IMR-90 (cell line): ENCODE data around the gene ERMARD. TPM values are rescaled to one million over a fixed set of nuclear protein-coding genes. Genes with fewer than 3 reads are reported as not detected.
A peak's percentile ranks its signal among the peaks of the same experiment; 100 is the strongest.

Experiments used
- ATAC-seq: fragments of 200-7000 bp; cut with Tn5 transposase; 2 replicates; pipeline ENCODE4 v1.9.1; 2020; ENCODE audit warnings: low read depth, mild to moderate bottlenecking, moderate library complexity
- BruUV-seq: library from RNA; stranded (reverse); fragments of 400-500 nt; replicated peaks from 2 replicates; lab custom pipeline; 2021; lab: Mats Ljungman, UMichigan
- CTCF ChIA-PET: fragments of 300-600 bp; formaldehyde crosslinking; extraction: SDS; loops from one replicate; lab custom pipeline; 2021; ENCODE audit warnings: antibody characterized with exemption; lab: Yijun Ruan, JAX
- POLR2A ChIA-PET: fragments of 300-600 bp; sonication (Branson Sonifier 250); formaldehyde crosslinking; loops from one replicate; lab custom pipeline; 2022; ENCODE audit warnings: antibody characterized with exemption; ENCODE audit not compliant: unreplicated experiment; lab: Charles Lee
- DNase-seq: peaks from one replicate; pipeline ENCODE4 v3.0.0; 2013
- H2AFZ ChIP-seq: replicated peaks from 2 replicates; pipeline ENCODE3; 2013; ENCODE audit warnings: low read length, mild to moderate bottlenecking; ENCODE audit not compliant: poor library complexity
- H2AK5ac ChIP-seq: 2 replicates; pipeline ENCODE4 v1.6.1; 2013; ENCODE audit warnings: low read depth, low read length, inconsistent platforms
- H2AK9ac ChIP-seq: replicated peaks from 2 replicates; pipeline ENCODE3; 2013; ENCODE audit warnings: mild to moderate bottlenecking, low read depth, low read length, moderate library complexity; ENCODE audit not compliant: poor library complexity
- H2BK120ac ChIP-seq: 2 replicates; pipeline ENCODE4 v1.6.1; 2013; ENCODE audit warnings: low read depth, low read length, inconsistent platforms
- H2BK15ac ChIP-seq: 3 replicates; pipeline ENCODE4 v1.6.1; 2013; ENCODE audit warnings: low read depth, low read length, inconsistent platforms
- H2BK20ac ChIP-seq: 2 replicates; pipeline ENCODE4 v1.6.1; 2013; ENCODE audit warnings: low read depth, mild to moderate bottlenecking, inconsistent platforms, low read length, moderate library complexity
- H2BK5ac ChIP-seq: 2 replicates; pipeline ENCODE4 v1.6.1; 2013; ENCODE audit warnings: mild to moderate bottlenecking, low read depth, low read length, inconsistent platforms; ENCODE audit not compliant: poor library complexity, severe bottlenecking
- H3K14ac ChIP-seq: replicated peaks from 2 replicates; pipeline ENCODE4 v1.6.1; 2013; ENCODE audit warnings: low read depth, low read length, inconsistent platforms
- H3K18ac ChIP-seq: 2 replicates; pipeline ENCODE4 v1.6.1; 2013; ENCODE audit warnings: low read depth, low read length, control low read depth
- H3K23ac ChIP-seq: 2 replicates; pipeline ENCODE4 v1.6.1; 2013; ENCODE audit warnings: low read depth, low read length, inconsistent platforms
- H3K27ac ChIP-seq: 2 replicates; pipeline ENCODE4 v1.5.1; 2013; ENCODE audit warnings: mild to moderate bottlenecking, control low read depth, low read length; ENCODE audit not compliant: insufficient read depth
- H3K27me3 ChIP-seq: 2 replicates; pipeline ENCODE4 v1.6.1; 2013; ENCODE audit warnings: low read length; ENCODE audit not compliant: control insufficient read depth, insufficient read depth
- H3K36me3 ChIP-seq: 2 replicates; pipeline ENCODE4 v1.6.1; 2013; ENCODE audit warnings: low read length, mixed read lengths; ENCODE audit not compliant: control insufficient read depth, insufficient read depth
- H3K4ac ChIP-seq: 2 replicates; pipeline ENCODE4 v1.6.1; 2013; ENCODE audit warnings: low read depth, low read length, inconsistent platforms
- H3K4me1 ChIP-seq: 2 replicates; pipeline ENCODE4 v1.6.1; 2013; ENCODE audit warnings: low read length, mixed read lengths; ENCODE audit not compliant: control insufficient read depth, insufficient read depth
- H3K4me2 ChIP-seq: 2 replicates; pipeline ENCODE4 v1.6.1; 2013; ENCODE audit warnings: low read depth, mild to moderate bottlenecking, control low read depth, low read length, moderate library complexity
- H3K4me3 ChIP-seq: 2 replicates; pipeline ENCODE4 v1.5.1; 2013; ENCODE audit warnings: low read depth, mild to moderate bottlenecking, control low read depth, low read length, moderate library complexity; ENCODE audit not compliant: insufficient read depth
- H3K56ac ChIP-seq: 2 replicates; pipeline ENCODE4 v1.6.1; 2013; ENCODE audit warnings: low read length, inconsistent platforms; ENCODE audit not compliant: insufficient read depth; ENCODE audit errors: extremely low read depth
- H3K79me1 ChIP-seq, 2 experiments: 2 replicates each; pipeline ENCODE4 v1.6.1; 2013; ENCODE audit warnings: low read length in 2 of 2, inconsistent platforms in 1 of 2, low read depth in 1 of 2
- H3K9ac ChIP-seq: 2 replicates; pipeline ENCODE4 v1.6.1; 2013; ENCODE audit warnings: low read depth, low read length, control low read depth
- H3K9me1 ChIP-seq: 2 replicates; pipeline ENCODE4 v1.6.1; 2013; ENCODE audit warnings: low read length, inconsistent platforms; ENCODE audit not compliant: insufficient read depth
- H3K9me3 ChIP-seq: 2 replicates; pipeline ENCODE4 v1.6.1; 2013; ENCODE audit warnings: low read length; ENCODE audit not compliant: control insufficient read depth, insufficient read depth
- H4K20me1 ChIP-seq: 2 replicates; pipeline ENCODE4 v1.6.1; 2013; ENCODE audit warnings: low read length, inconsistent platforms; ENCODE audit not compliant: insufficient read depth
- H4K5ac ChIP-seq: 2 replicates; pipeline ENCODE4 v1.6.1; 2013; ENCODE audit warnings: mild to moderate bottlenecking, low read depth, low read length, control low read depth
- H4K8ac ChIP-seq, 2 experiments: 2 replicates each; pipeline ENCODE4 v1.6.1; 2013; ENCODE audit warnings: low read depth in 2 of 2, low read length in 2 of 2, control low read depth in 1 of 2, inconsistent platforms in 1 of 2
- H4K91ac ChIP-seq: 2 replicates; pipeline ENCODE4 v1.6.1; 2013; ENCODE audit warnings: low read depth, low read length, inconsistent platforms; ENCODE audit not compliant: insufficient read depth
- BHLHE40 ChIP-seq: fragments of 150-350 bp; IDR thresholded peaks from 2 replicates; pipeline ENCODE4 v1.6.1; 2016; ENCODE audit warnings: mild to moderate bottlenecking, low read depth, low read length
- CEBPB ChIP-seq: IDR thresholded peaks from 2 replicates; pipeline ENCODE4 v1.6.1; 2012; ENCODE audit warnings: low read depth, low read length, improper control_type of control experiment
- CHD1 ChIP-seq: IDR thresholded peaks from 2 replicates; pipeline ENCODE4 v1.6.1; 2012; ENCODE audit warnings: low read depth, low read length, improper control_type of control experiment
- FOS ChIP-seq: fragments of 150-350 bp; IDR thresholded peaks from 2 replicates; pipeline ENCODE4 v1.6.1; 2016; ENCODE audit warnings: low read depth, low read length
- MAZ ChIP-seq: IDR thresholded peaks from 2 replicates; pipeline ENCODE4 v1.6.1; 2012; ENCODE audit warnings: low read depth, mild to moderate bottlenecking, low read length, improper control_type of control experiment, moderate library complexity, borderline replicate concordance
- MXI1 ChIP-seq: IDR thresholded peaks from 2 replicates; pipeline ENCODE4 v1.6.1; 2012; ENCODE audit warnings: low read depth, mild to moderate bottlenecking, low read length, moderate library complexity, borderline replicate concordance
- NFE2L2 ChIP-seq: fragments of 150-350 bp; IDR thresholded peaks from 2 replicates; pipeline ENCODE4 v1.6.1; 2016; ENCODE audit warnings: low read depth, mild to moderate bottlenecking, low read length
- POLR2A ChIP-seq: IDR thresholded peaks from 2 replicates; pipeline ENCODE4 v1.6.1; 2012; ENCODE audit warnings: mild to moderate bottlenecking, low read depth, low read length
- RAD21 ChIP-seq: IDR thresholded peaks from 2 replicates; pipeline ENCODE4 v1.6.1; 2012; ENCODE audit warnings: low read length, improper control_type of control experiment
- RCOR1 ChIP-seq: IDR thresholded peaks from 2 replicates; pipeline ENCODE4 v1.6.1; 2012; ENCODE audit warnings: mild to moderate bottlenecking, low read length, improper control_type of control experiment; ENCODE audit not compliant: insufficient replicate concordance
- RFX5 ChIP-seq: IDR thresholded peaks from 2 replicates; pipeline ENCODE4 v1.8.0; 2012; ENCODE audit warnings: low read depth, mild to moderate bottlenecking, low read length, moderate library complexity
- SMC3 ChIP-seq: fragments of 150-350 bp; IDR thresholded peaks from 2 replicates; pipeline ENCODE4 v1.6.1; 2016; ENCODE audit warnings: low read depth, mild to moderate bottlenecking, antibody characterized with exemption, low read length, moderate library complexity
- WGBS, 2 experiments: methylation state at CpG; one replicate each; pipeline versions ENCODE4 v1.1.5 to v1.1.7; 2013; ENCODE audit warnings: missing lambda C conversion rate in 2 of 2; ENCODE audit not compliant: insufficient read length in 1 of 2; ENCODE audit errors: extremely low coverage in 2 of 2; 5-methylcytosine and 5-hydroxymethylcytosine counted together
- dilution Hi-C: fragments of 300-500 bp; cut with HindIII; formaldehyde crosslinking; loops from one replicate; pipeline ENCODE4 v1.14.3; 2018; ENCODE audit warnings: low sequenced_read_pairs; ENCODE audit not compliant: unreplicated experiment
- in situ Hi-C: fragments of 300-500 bp; cut with MboI; formaldehyde crosslinking; loops from 3 replicates; pipeline ENCODE4 v1.14.3; 2019; ENCODE audit warnings: low sequenced_read_pairs, inconsistent platforms, mixed read lengths
- intact Hi-C: fragments of 100-400 bp; cut with micrococcal nuclease; formaldehyde crosslinking; loops from 2 replicates; pipeline ENCODE4 v1.10.0; 2022
- polyA plus RNA-seq, 3 experiments: library from polyadenylated mRNA; depleted of rRNA; stranded (reverse); fragments of >200 nt; gene quantifications; 2 replicates each; pipeline ENCODE4 v1.2.3, GENCODE V29; 2012; ENCODE audit warnings: low replicate concordance in 1 of 3
- total RNA-seq: library from RNA; depleted of rRNA; stranded (reverse); fragments of >200 nt; gene quantifications from 2 replicates; pipeline ENCODE4 v1.2.3, GENCODE V29; 2012
- TF ChIP-seq, protein P1 (sequence below): fragments of 150-350 bp; IDR thresholded peaks from 2 replicates; pipeline ENCODE4 v1.6.1; 2016; ENCODE audit warnings: low read depth, mild to moderate bottlenecking, low read length, moderate library complexity, borderline replicate concordance
- TF ChIP-seq, protein P2 (sequence below): fragments of 150-350 bp; IDR thresholded peaks from 2 replicates; pipeline ENCODE4 v1.6.1; 2017; ENCODE audit warnings: mild to moderate bottlenecking, antibody characterized with exemption, low read length, low read depth
- TF ChIP-seq, protein P3 (sequence below): conservative IDR thresholded peaks from 2 replicates; pipeline ENCODE4 v1.5.1; 2012; ENCODE audit warnings: mild to moderate bottlenecking, low read depth, low read length, improper control_type of control experiment

Gene ERMARD
- total and polyA plus RNA-seq, 2 of the 4 experiments (the other 2 are of a cell fraction), result 15.1 to 25.4 TPM

DNA sequence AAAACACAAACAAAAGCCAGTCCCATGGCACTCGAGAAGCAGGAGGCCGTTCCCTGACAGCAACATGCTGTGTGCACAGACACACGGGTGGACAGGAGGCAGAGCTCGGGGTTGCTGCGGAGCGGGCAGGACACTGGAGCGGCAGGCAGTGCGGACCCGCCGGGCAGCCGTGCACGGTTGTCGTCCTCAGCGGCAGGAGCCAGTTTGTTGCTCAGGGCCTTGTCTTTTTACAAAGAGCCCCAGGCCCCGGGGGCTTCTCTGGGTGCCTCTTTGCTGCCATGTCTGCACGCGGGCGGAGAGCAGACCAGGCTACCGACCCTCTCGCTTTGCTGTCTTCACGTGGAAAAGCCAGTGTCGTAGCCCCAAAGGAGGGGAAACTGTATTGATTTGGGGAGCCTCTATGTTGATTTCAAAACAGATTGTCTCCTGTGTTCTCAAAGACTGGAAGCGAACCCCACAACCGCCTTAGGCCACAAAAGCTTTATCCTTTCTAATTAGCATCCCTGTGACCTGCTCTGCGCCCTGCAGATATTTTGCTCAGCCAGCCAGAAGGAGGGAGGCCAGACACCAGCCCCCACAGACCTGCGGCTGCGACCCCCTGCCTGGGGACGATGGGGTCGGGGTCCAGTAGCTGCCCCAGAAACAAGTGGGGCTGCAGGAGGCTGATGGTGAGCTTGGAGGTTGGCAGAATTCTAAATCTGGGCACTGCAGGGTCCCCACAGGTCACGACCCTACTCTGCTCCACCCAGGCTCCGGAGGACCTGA, 50.2 kb downstream of the ERMARD start:
- peaks cover 10% of the 10 kb centered on the region; the same call in 1 of the 2 replicates for H3K4me1 ChIP-seq
- H3K36me3 ChIP-seq, result no peaks in the 10 kb centered on the region
- no peak overlapping the region for H2BK5ac ChIP-seq
- H3K27ac ChIP-seq, result no peak overlapping the region; the same call in 1 of the 2 replicates
- ChIA-PET CTCF (interaction anchor here (1.2 to 1.3 kb wide), 2 partner anchors 11 to 30 kb away, joined by 3 to 4 read pairs; no protein-coding TSS in a partner anchor), POLR2A (no interaction called here)
- dilution Hi-C loops (no loop called here), in situ Hi-C loops (no loop called here), intact Hi-C loops (no loop called here)
- H3K79me1 ChIP-seq, result no peaks in the 10 kb centered on the region
- no peak overlapping the region for H2BK120ac ChIP-seq
- BruUV-seq, result no TSS peak
- H3K4me3 ChIP-seq, result no peak overlapping the region
- no peaks in the 10 kb centered on the region for H3K9me1 ChIP-seq
- no peak overlapping the region for H3K18ac ChIP-seq
- H4K20me1 ChIP-seq, result no peaks in the 10 kb centered on the region
- peak overlapping the region; percentile 71 for H2AFZ ChIP-seq
- H4K5ac ChIP-seq, result no peak overlapping the region
- no peaks in the 10 kb centered on the region for H3K9me3 ChIP-seq
- H3K4ac ChIP-seq, result no peak overlapping the region
- no peak overlapping the region for H3K14ac ChIP-seq
- no peak overlapping the region for H3K56ac ChIP-seq
- peaks cover 25% of the 10 kb centered on the region for H3K27me3 ChIP-seq
- H2BK15ac ChIP-seq, result no peak overlapping the region
- H4K8ac ChIP-seq, result no peak overlapping the region
- no peak overlapping the region for H3K4me2 ChIP-seq
- WGBS, 2 experiments, result 94% methylated on average over 13 of the region's 31 CpGs; no CpG with 5 or more reads in 1 of the 2 experiments
- H4K91ac ChIP-seq, result no peak overlapping the region
- H2BK20ac ChIP-seq, result no peak overlapping the region
- no peak overlapping the region for H3K9ac ChIP-seq
- DNase-seq (no peak), ATAC-seq (no peak)
- no peak overlapping the region for H2AK5ac ChIP-seq
- H2AK9ac ChIP-seq, result no peak overlapping the region
- no peak overlapping the region for H3K23ac ChIP-seq
- TF ChIP-seq RCOR1, result no peak
- TF ChIP-seq CEBPB, result no peak
- TF ChIP-seq NFE2L2, result no peak
- TF ChIP-seq MXI1, result no peak
- TF ChIP-seq RFX5, result no peak
- TF ChIP-seq, protein P1, sequence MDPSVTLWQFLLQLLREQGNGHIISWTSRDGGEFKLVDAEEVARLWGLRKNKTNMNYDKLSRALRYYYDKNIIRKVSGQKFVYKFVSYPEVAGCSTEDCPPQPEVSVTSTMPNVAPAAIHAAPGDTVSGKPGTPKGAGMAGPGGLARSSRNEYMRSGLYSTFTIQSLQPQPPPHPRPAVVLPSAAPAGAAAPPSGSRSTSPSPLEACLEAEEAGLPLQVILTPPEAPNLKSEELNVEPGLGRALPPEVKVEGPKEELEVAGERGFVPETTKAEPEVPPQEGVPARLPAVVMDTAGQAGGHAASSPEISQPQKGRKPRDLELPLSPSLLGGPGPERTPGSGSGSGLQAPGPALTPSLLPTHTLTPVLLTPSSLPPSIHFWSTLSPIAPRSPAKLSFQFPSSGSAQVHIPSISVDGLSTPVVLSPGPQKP, result no peak
- TF ChIP-seq CHD1, result no peak
- TF ChIP-seq SMC3, result no peak
- TF ChIP-seq RAD21, result no peak
- TF ChIP-seq BHLHE40, result no peak
- TF ChIP-seq, protein P2, sequence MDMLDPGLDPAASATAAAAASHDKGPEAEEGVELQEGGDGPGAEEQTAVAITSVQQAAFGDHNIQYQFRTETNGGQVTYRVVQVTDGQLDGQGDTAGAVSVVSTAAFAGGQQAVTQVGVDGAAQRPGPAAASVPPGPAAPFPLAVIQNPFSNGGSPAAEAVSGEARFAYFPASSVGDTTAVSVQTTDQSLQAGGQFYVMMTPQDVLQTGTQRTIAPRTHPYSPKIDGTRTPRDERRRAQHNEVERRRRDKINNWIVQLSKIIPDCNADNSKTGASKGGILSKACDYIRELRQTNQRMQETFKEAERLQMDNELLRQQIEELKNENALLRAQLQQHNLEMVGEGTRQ, result no peak
- no peak for TF ChIP-seq MAZ
- TF ChIP-seq, protein P3, sequence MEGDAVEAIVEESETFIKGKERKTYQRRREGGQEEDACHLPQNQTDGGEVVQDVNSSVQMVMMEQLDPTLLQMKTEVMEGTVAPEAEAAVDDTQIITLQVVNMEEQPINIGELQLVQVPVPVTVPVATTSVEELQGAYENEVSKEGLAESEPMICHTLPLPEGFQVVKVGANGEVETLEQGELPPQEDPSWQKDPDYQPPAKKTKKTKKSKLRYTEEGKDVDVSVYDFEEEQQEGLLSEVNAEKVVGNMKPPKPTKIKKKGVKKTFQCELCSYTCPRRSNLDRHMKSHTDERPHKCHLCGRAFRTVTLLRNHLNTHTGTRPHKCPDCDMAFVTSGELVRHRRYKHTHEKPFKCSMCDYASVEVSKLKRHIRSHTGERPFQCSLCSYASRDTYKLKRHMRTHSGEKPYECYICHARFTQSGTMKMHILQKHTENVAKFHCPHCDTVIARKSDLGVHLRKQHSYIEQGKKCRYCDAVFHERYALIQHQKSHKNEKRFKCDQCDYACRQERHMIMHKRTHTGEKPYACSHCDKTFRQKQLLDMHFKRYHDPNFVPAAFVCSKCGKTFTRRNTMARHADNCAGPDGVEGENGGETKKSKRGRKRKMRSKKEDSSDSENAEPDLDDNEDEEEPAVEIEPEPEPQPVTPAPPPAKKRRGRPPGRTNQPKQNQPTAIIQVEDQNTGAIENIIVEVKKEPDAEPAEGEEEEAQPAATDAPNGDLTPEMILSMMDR, result no peak
- no peak for TF ChIP-seq POLR2A
- TF ChIP-seq FOS, result no peak
